Measurements from ENCODE around the gene ELOVL6.

- TF ChIP-seq POLR2A (IDR thresholded peaks at IDR 0.05): no peak
- no peak for TF ChIP-seq CTCF (IDR thresholded peaks at IDR 0.05)
Observed at GRCh38 chr4:110160618-110161017, 37.8 kb downstream of the ELOVL6 start.
